Right lobe of liver (tissue), 6 donors: Measurements from ENCODE around the gene SRCIN1. TPM values are rescaled to one million over a fixed set of nuclear protein-coding genes. Genes with fewer than 3 reads are reported as not detected.
A peak's percentile ranks its signal among the peaks of the same experiment; 100 is the strongest.

Experiments
- ATAC-seq, 4 donors: fragments of 200-7000 bp; cut with Tn5 transposase; one replicate each; pipeline ENCODE4 v1.9.1; 2020; ENCODE audit warnings: mild to moderate bottlenecking in 4 of 4, moderate library complexity in 4 of 4
- DNase-seq, 3 donors: peaks; one replicate each; pipeline ENCODE4 v3.0.0-alpha.2; 2020
- H3K27ac ChIP-seq, 3 donors: fragments of 200-600 bp; one replicate each; pipeline ENCODE4 v1.8.0; 2022
- H3K27me3 ChIP-seq, 2 donors: fragments of 200-600 bp; one replicate each; pipeline ENCODE4 v1.8.0; 2022
- H3K36me3 ChIP-seq, 4 donors: fragments of 200-600 bp; sonication (generic) in 1 of 4; one replicate each; pipeline versions ENCODE4 v1.5.1 to v1.8.0; 2017 to 2022; ENCODE audit warnings: control low read depth in 1 of 4
- H3K4me1 ChIP-seq, 4 donors: fragments of 200-600 bp; sonication (generic) in 1 of 4; one replicate each; pipeline versions ENCODE4 v1.5.1 to v1.8.0; 2017 to 2022; ENCODE audit warnings: control low read depth in 1 of 4
- H3K4me3 ChIP-seq, 3 donors: fragments of 200-600 bp; one replicate each; pipeline ENCODE4 v1.8.0; 2022
- H3K9me3 ChIP-seq, 4 donors: fragments of 200-600 bp; sonication (generic) in 1 of 4; one replicate each; pipeline versions ENCODE4 v1.5.1 to v1.8.0; 2017 to 2022; ENCODE audit warnings: control low read depth in 1 of 4
- CTCF ChIP-seq, 4 donors: fragments of 200-600 bp in 3 of 4; fragments of 450-650 bp in 1 of 4; IDR thresholded peaks; one replicate each; pipeline versions ENCODE4 v1.5.1 to v1.8.0; 2016 to 2022; ENCODE audit warnings: antibody characterized with exemption in 4 of 4, mild to moderate bottlenecking in 2 of 4
- POLR2A ChIP-seq: fragments of 450-650 bp; IDR thresholded peaks from one replicate; pipeline ENCODE4 v1.6.1; 2017; ENCODE audit warnings: antibody characterized with exemption, mild to moderate bottlenecking
- WGBS: methylation state at CpG from one replicate; pipeline ENCODE4 v1.1.6; 2018; ENCODE audit warnings: low coverage, low lambda C conversion rate; ENCODE audit not compliant: insufficient coverage; ENCODE audit errors: missing lambda C conversion rate; 5-methylcytosine and 5-hydroxymethylcytosine counted together
- intact Hi-C, 2 donors: fragments of 100-400 bp; cut with DNase I; formaldehyde crosslinking; loops; one replicate each; pipeline versions ENCODE4 v1.11.2 to v1.14.1; 2022
- total RNA-seq, 6 experiments: library from RNA; depleted of rRNA in 2 of 6; stranded (reverse); fragments of >200 nt in 2 of 6; fragmentation: NEBNext Ultra II Directional in 3 of 6; extraction: Animal tissue kit (Norgen Biotek cat#: 25700) in 3 of 6; gene quantifications; one replicate each; pipeline versions ENCODE4 v1.1.0 to v1.2.4, GENCODE V29; 2016 to 2023
- donor health status: DM: no; HTN: yes; CAD: no.
- donor health status: DM: no; HTN: no; CAD: no.
- donor health status: DM: no; HTN: no; CAD: no.
- donor health status: DM: no; HTN: yes; CAD: no.
- donor health status: DM: no; HTN: yes; CAD: no.

SRCIN1 gene
- total RNA-seq, 6 experiments from 2014 or later: 5.6 to 17.6 (median 11.5) TPM

- Histone ChIP-seq H3K27ac (no peak overlapping the region), H3K27me3 (no peaks in the 10 kb centered on the region), H3K36me3 (no peaks in the 10 kb centered on the region), H3K4me3 (no peak overlapping the region), H3K9me3 (no peaks in the 10 kb centered on the region), H3K4me1 (peaks cover 0 to 25% (median 4%) of the 10 kb centered on the region in 4 donors)
- TF ChIP-seq POLR2A (no peak), CTCF (IDR thresholded peaks at IDR 0.05) (no peak)
- WGBS: no CpG with 5 or more reads among the region's 4 CpGs
- intact Hi-C loops: no loop called here
- DNase-seq (peak in 2 of 3 donors; percentile 53 to 64), ATAC-seq (no peak)
Measured at GRCh38 chr17:38608648-38609047, 2.9 kb upstream of the SRCIN1 start.

- no peaks in the 10 kb centered on the region for H3K27me3 ChIP-seq
- peak; percentile 76 to 88 (median 86) for ATAC-seq
- H3K4me3 ChIP-seq: peak overlapping the region; percentile 66 to 70 (median 68)
- H3K36me3 ChIP-seq: no peaks in the 10 kb centered on the region
- intact Hi-C loops: no loop called here
- peak; percentile 67 to 95 (median 94) for DNase-seq
- H3K4me1 ChIP-seq: peaks cover 0 to 20% (median 3%) of the 10 kb centered on the region in 4 donors
- TF ChIP-seq POLR2A: peak; percentile 59
- peak in 1 of 4 donors; percentile 3 for TF ChIP-seq CTCF (IDR thresholded peaks at IDR 0.05)
- H3K27ac ChIP-seq: peak overlapping the region in 2 of 3 donors; percentile 73 to 75
- 0% methylated on average over 9 of the region's 30 CpGs for WGBS
- no peaks in the 10 kb centered on the region for H3K9me3 ChIP-seq
Measured at GRCh38 chr17:38606646-38607611, 1.2 kb upstream of the SRCIN1 start.

- 4% methylated on average over 19 of the region's 44 CpGs for WGBS
- Histone ChIP-seq H3K4me3 (peak overlapping the region in 1 of 3 donors; percentile 68), H3K4me1 (peaks cover 0 to 20% (median 3%) of the 10 kb centered on the region in 4 donors), H3K9me3 (no peaks in the 10 kb centered on the region), H3K27me3 (no peaks in the 10 kb centered on the region), H3K36me3 (no peaks in the 10 kb centered on the region), H3K27ac (no peak overlapping the region)
- intact Hi-C loops: no loop called here
- ATAC-seq (no peak), DNase-seq (no peak)
- TF ChIP-seq CTCF (IDR thresholded peaks at IDR 0.05): no peak
- no peak for TF ChIP-seq POLR2A
Measured at GRCh38 chr17:38605411-38605840, 326 bp downstream of the SRCIN1 start.

GRCh38 chr17:38604479-38605403 lies 1.0 kb downstream of the SRCIN1 start:
- no peak for TF ChIP-seq POLR2A
- TF ChIP-seq CTCF (IDR thresholded peaks at IDR 0.05): no peak
- intact Hi-C loops: no loop called here
- DNase-seq (no peak), ATAC-seq (no peak)
- Histone ChIP-seq H3K36me3 (no peaks in the 10 kb centered on the region), H3K27ac (no peak overlapping the region), H3K4me1 (peaks cover 0 to 20% (median 3%) of the 10 kb centered on the region in 4 donors), H3K9me3 (no peaks in the 10 kb centered on the region), H3K27me3 (no peaks in the 10 kb centered on the region), H3K4me3 (no peak overlapping the region)
- WGBS: 36% methylated on average over 22 of the region's 38 CpGs
